NB4 (cell line): ENCODE results near the gene NCAM1.

ENCODE experiments used
- POLR2A ChIP-seq: IDR thresholded peaks from 2 replicates; pipeline ENCODE4 v1.6.1; 2011; ENCODE audit warnings: mild to moderate bottlenecking; ENCODE audit not compliant: insufficient read length; ENCODE audit errors: extremely low read depth
- TF ChIP-seq, protein P1 (sequence below): IDR thresholded peaks from one replicate; pipeline ENCODE4 v1.5.1; 2012; ENCODE audit warnings: low read depth, low read length

DNA sequence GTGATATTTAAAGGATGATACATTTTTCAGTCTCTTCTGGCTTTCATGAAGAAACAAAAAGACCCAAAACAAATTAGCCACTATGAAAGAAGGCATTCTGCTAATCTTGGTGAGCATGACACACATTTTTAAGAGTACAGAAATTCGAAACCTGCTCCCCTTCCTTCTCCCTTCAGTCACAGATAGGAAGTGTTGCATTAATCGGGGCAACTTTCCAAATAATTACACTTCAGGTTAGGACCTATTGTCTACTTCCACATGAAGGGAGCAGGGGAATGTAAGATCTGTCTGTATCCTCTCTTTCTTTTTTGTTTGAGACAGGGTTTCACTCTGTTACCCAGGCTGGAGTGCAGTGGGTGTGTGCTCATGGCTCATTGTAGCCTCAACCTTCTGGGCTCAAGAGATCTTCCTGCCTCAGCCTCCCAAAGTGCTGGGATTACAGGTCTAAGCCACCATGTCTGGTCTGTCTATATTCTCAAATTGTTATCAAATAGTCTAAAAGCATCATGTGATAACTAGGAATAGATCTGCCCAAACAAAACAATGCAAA lies 45.8 kb downstream of the NCAM1 start:
- TF ChIP-seq, protein P1, sequence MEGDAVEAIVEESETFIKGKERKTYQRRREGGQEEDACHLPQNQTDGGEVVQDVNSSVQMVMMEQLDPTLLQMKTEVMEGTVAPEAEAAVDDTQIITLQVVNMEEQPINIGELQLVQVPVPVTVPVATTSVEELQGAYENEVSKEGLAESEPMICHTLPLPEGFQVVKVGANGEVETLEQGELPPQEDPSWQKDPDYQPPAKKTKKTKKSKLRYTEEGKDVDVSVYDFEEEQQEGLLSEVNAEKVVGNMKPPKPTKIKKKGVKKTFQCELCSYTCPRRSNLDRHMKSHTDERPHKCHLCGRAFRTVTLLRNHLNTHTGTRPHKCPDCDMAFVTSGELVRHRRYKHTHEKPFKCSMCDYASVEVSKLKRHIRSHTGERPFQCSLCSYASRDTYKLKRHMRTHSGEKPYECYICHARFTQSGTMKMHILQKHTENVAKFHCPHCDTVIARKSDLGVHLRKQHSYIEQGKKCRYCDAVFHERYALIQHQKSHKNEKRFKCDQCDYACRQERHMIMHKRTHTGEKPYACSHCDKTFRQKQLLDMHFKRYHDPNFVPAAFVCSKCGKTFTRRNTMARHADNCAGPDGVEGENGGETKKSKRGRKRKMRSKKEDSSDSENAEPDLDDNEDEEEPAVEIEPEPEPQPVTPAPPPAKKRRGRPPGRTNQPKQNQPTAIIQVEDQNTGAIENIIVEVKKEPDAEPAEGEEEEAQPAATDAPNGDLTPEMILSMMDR, result no peak
- no peak for TF ChIP-seq POLR2A
